H1 (cell line): ENCODE data around the gene FYTTD1. TPM values are rescaled to one million over a fixed set of nuclear protein-coding genes. Genes with fewer than 3 reads are reported as not detected.

Experiments
- CTCF ChIA-PET: fragments of 300-600 bp; sonication (Branson Sonifier 250); formaldehyde crosslinking; loops from one replicate; lab custom pipeline; 2021; ENCODE audit not compliant: partially characterized antibody; lab: Charles Lee
- POLR2A ChIA-PET: fragments of 300-600 bp; sonication (Branson Sonifier 250); formaldehyde crosslinking; loops from one replicate; lab custom pipeline; 2021; ENCODE audit warnings: inconsistent platforms; ENCODE audit not compliant: partially characterized antibody; lab: Charles Lee
- DNase-seq, 2 experiments: peaks; one replicate each; pipeline versions ENCODE4 v3.0.0 to v3.0.0-alpha.2; 2010 to 2022; ENCODE audit warnings: low spot score in 2 of 2, low read depth in 1 of 2, mixed read lengths in 1 of 2
- FAIRE-seq: peaks from 2 replicates; lab custom pipeline; 2011; peaks lifted over from hg19 to GRCh38; lab: Jason Lieb, UNC
- H2AFZ ChIP-seq: 2 replicates; pipeline ENCODE4 v1.8.1; 2012; ENCODE audit warnings: low read length, inconsistent platforms
- H2AK5ac ChIP-seq: 2 replicates; pipeline ENCODE4 v1.6.1; 2013; ENCODE audit warnings: low read depth, low read length
- H2BK120ac ChIP-seq: replicated peaks from 2 replicates; pipeline ENCODE3; 2013; ENCODE audit warnings: low read depth, low read length, inconsistent platforms
- H2BK12ac ChIP-seq: 2 replicates; pipeline ENCODE4 v1.6.1; 2013; ENCODE audit warnings: low read depth, low read length
- H2BK15ac ChIP-seq: 2 replicates; pipeline ENCODE4 v1.6.1; 2013; ENCODE audit warnings: low read length
- H2BK20ac ChIP-seq: 2 replicates; pipeline ENCODE4 v1.6.1; 2013; ENCODE audit warnings: low read length
- H2BK5ac ChIP-seq: 2 replicates; pipeline ENCODE4 v1.6.1; 2013; ENCODE audit warnings: low read depth, low read length
- H3K14ac ChIP-seq: 2 replicates; pipeline ENCODE4 v1.6.1; 2013; ENCODE audit warnings: inconsistent platforms; ENCODE audit not compliant: insufficient read length
- H3K18ac ChIP-seq: 2 replicates; pipeline ENCODE4 v1.6.1; 2013; ENCODE audit warnings: low read length; ENCODE audit errors: extremely low read depth
- H3K23ac ChIP-seq: 2 replicates; pipeline ENCODE4 v1.6.1; 2013; ENCODE audit warnings: inconsistent platforms; ENCODE audit not compliant: insufficient read length
- H3K23me2 ChIP-seq: 2 replicates; pipeline ENCODE4 v1.6.1; 2013; ENCODE audit warnings: low read depth, low read length
- H3K27ac ChIP-seq: 2 replicates; pipeline ENCODE4 v1.6.1; 2011; ENCODE audit warnings: low read depth, low read length, inconsistent platforms
- H3K27me3 ChIP-seq, 4 experiments: replicated peaks in 1 of 4; 1 replicate in 1 of 4; 2 replicates in 3 of 4; pipeline versions ENCODE4 v1.6.1 to v1.8.1; 2011 to 2013; ENCODE audit warnings: low read length in 3 of 4, mild to moderate bottlenecking in 3 of 4, inconsistent platforms in 2 of 4, mixed read lengths in 2 of 4, moderate library complexity in 1 of 4; ENCODE audit not compliant: control insufficient read depth in 3 of 4, insufficient read depth in 3 of 4; ENCODE audit errors: extremely low read depth in 1 of 4
- H3K36me3 ChIP-seq, 4 experiments: 2 replicates each; pipeline versions ENCODE4 v1.6.1 to v1.8.1; 2011 to 2013; ENCODE audit warnings: mild to moderate bottlenecking in 4 of 4, low read length in 3 of 4, moderate library complexity in 2 of 4, control low read depth in 1 of 4, inconsistent platforms in 1 of 4; ENCODE audit not compliant: insufficient read depth in 4 of 4, control insufficient read depth in 2 of 4
- H3K4ac ChIP-seq: replicated peaks from 2 replicates; pipeline ENCODE3; 2013; ENCODE audit warnings: low read length, low read depth, mixed read lengths, inconsistent platforms; ENCODE audit not compliant: insufficient read length
- H3K4me1 ChIP-seq, 4 experiments: replicated peaks in 1 of 4; 1 replicate in 1 of 4; 2 replicates in 3 of 4; pipeline versions ENCODE4 v1.6.1 to v1.8.1; 2011 to 2013; ENCODE audit warnings: low read length in 3 of 4, inconsistent platforms in 2 of 4, mixed read lengths in 1 of 4; ENCODE audit not compliant: insufficient read depth in 4 of 4, control insufficient read depth in 3 of 4
- H3K4me2 ChIP-seq, 2 experiments: 2 replicates each; pipeline versions ENCODE4 v1.6.1 to v1.8.1; 2011 to 2013; ENCODE audit warnings: low read depth in 2 of 2, low read length in 2 of 2, control low read depth in 1 of 2, inconsistent platforms in 1 of 2, mild to moderate bottlenecking in 1 of 2; ENCODE audit not compliant: insufficient read depth in 1 of 2
- H3K4me3 ChIP-seq, 4 experiments: fragments of 200-600, 300-600 bp in 1 of 4; sonication (generic), shearing (Covaris generic), sonication (Bioruptor Twin) in 1 of 4; 2 replicates each; pipeline versions ENCODE4 v1.5.1 to v1.8.1; 2011 to 2016; ENCODE audit warnings: low read length in 4 of 4, low read depth in 3 of 4, control low read depth in 2 of 4, inconsistent platforms in 2 of 4, mild to moderate bottlenecking in 2 of 4, mixed read lengths in 1 of 4, moderate library complexity in 1 of 4; ENCODE audit not compliant: insufficient read depth in 2 of 4; ENCODE audit errors: extremely low read depth in 1 of 4
- H3K56ac ChIP-seq: replicated peaks from 2 replicates; pipeline ENCODE3; 2013; ENCODE audit warnings: low read depth, mild to moderate bottlenecking, mixed read lengths, low read length, inconsistent platforms; ENCODE audit not compliant: insufficient read length
- H3K79me1 ChIP-seq: 2 replicates; pipeline ENCODE4 v1.6.1; 2013; ENCODE audit warnings: low read depth, low read length, control low read depth
- H3K79me2 ChIP-seq, 2 experiments: 2 replicates each; pipeline versions ENCODE4 v1.6.1 to v1.8.1; 2012 to 2013; ENCODE audit warnings: low read length in 2 of 2, mild to moderate bottlenecking in 2 of 2, inconsistent platforms in 1 of 2; ENCODE audit not compliant: insufficient read depth in 2 of 2, control insufficient read depth in 1 of 2
- H3K9ac ChIP-seq, 4 experiments: replicated peaks in 1 of 4; 1 replicate in 1 of 4; 2 replicates in 3 of 4; pipeline versions ENCODE4 v1.6.1 to v1.8.1; 2011 to 2013; ENCODE audit warnings: low read depth in 3 of 4, low read length in 3 of 4, control low read depth in 2 of 4, mild to moderate bottlenecking in 2 of 4, moderate library complexity in 2 of 4, inconsistent platforms in 1 of 4; ENCODE audit errors: extremely low read depth in 1 of 4
- H3K9me3 ChIP-seq, 2 experiments: 2 replicates each; pipeline versions ENCODE4 v1.6.1 to v1.8.1; 2012 to 2013; ENCODE audit warnings: mild to moderate bottlenecking in 2 of 2, moderate library complexity in 2 of 2, control low read depth in 1 of 2, inconsistent platforms in 1 of 2, low read depth in 1 of 2, low read length in 1 of 2, mixed read lengths in 1 of 2; ENCODE audit not compliant: insufficient read depth in 2 of 2
- H4K20me1 ChIP-seq, 2 experiments: replicated peaks in 1 of 2; 2 replicates each; pipeline versions ENCODE3 to v1.8.1; 2011 to 2013; ENCODE audit warnings: inconsistent platforms in 2 of 2, low read length in 2 of 2, mild to moderate bottlenecking in 1 of 2; ENCODE audit not compliant: insufficient read depth in 2 of 2, control insufficient read depth in 1 of 2
- H4K5ac ChIP-seq: 2 replicates; pipeline ENCODE4 v1.6.1; 2013; ENCODE audit warnings: low read length, low read depth, mixed read lengths, inconsistent platforms; ENCODE audit not compliant: insufficient read length
- H4K8ac ChIP-seq: 2 replicates; pipeline ENCODE4 v1.8.0; 2013; ENCODE audit warnings: mild to moderate bottlenecking, moderate library complexity, low read length, inconsistent platforms; ENCODE audit not compliant: insufficient read depth; ENCODE audit errors: extremely low read depth
- H4K91ac ChIP-seq: replicated peaks from 2 replicates; pipeline ENCODE3; 2013; ENCODE audit warnings: low read length, mixed read lengths, inconsistent platforms; ENCODE audit not compliant: insufficient read length
- BACH1 ChIP-seq: IDR thresholded peaks from 2 replicates; pipeline ENCODE4 v1.6.1; 2012; ENCODE audit warnings: low read length, improper control_type of control experiment
- WGBS, 2 experiments: shearing (Covaris generic) in 1 of 2; methylation state at CpG; one replicate each; pipeline versions ENCODE4 v1.1.6 to v1.1.7; 2013 to 2015; ENCODE audit warnings: low lambda C conversion rate in 2 of 2, mixed read lengths in 2 of 2, inconsistent platforms in 1 of 2, low coverage in 1 of 2, missing lambda C conversion rate in 1 of 2; ENCODE audit not compliant: insufficient replicate concordance in 2 of 2, insufficient coverage in 1 of 2, insufficient read length in 1 of 2; ENCODE audit errors: extremely low coverage in 1 of 2, missing lambda C conversion rate in 1 of 2; 5-methylcytosine and 5-hydroxymethylcytosine counted together
- polyA plus RNA-seq, 7 experiments: library from polyadenylated mRNA; depleted of rRNA in 3 of 7; stranded (reverse) in 5 of 7; unstranded in 2 of 7; fragments of >200 nt in 5 of 7; fragments of 200-250 nt in 2 of 7; gene quantifications; 1 replicate in 5 of 7; 2 replicates in 1 of 7; 4 replicates in 1 of 7; pipeline versions ENCODE4 v1.2.1 to v1.2.3, GENCODE V29; 2011 to 2013; ENCODE audit warnings: missing spikeins in 2 of 7, mixed read lengths in 2 of 7
- total RNA-seq: library from RNA; stranded (reverse); fragmentation: NEBNext Ultra II Directional; extraction: Animal tissue kit (Norgen Biotek cat#: 25700); gene quantifications from 2 replicates; pipeline ENCODE4 v1.2.1, GENCODE V29; 2021

The FYTTD1 gene
- total and polyA plus RNA-seq, 2 of the 8 experiments (the other 6 are each of a cell fraction or from before 2014, with no cell fraction given) = 3.1 to 24.4 TPM

DNA sequence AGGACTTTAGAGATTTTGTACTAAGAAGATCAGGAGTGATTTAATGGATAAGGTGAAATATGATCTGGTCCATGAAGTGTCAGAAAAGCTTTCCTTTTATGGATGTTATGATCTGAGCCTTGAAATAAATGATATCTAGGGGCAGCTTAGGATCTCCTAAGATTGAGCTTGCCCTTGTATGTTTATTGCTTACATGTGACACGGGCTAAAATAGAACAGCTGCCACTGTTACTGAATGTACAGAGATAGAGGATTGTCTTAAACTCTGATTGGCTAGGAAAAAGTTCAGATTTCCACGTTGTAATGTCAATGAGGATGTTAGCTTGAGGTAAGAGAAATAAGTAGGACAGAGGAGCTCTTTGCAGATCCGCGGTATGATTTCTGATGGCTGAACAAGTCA lies 8.8 kb downstream of the FYTTD1 start:
- no peaks in the 10 kb centered on the region for H3K79me2 ChIP-seq
- no peaks in the 10 kb centered on the region for H4K20me1 ChIP-seq
- H3K27me3 ChIP-seq = no peaks in the 10 kb centered on the region

More for the DNA sequence above, 8.8 kb downstream of the FYTTD1 start:
- Histone ChIP-seq H2AK5ac (no peak overlapping the region), H4K91ac (no peak overlapping the region), H2BK5ac (no peak overlapping the region), H3K14ac (no peak overlapping the region), H3K4ac (no peak overlapping the region), H3K36me3 (no peaks in the 10 kb centered on the region), H2BK20ac (no peak overlapping the region), H2BK15ac (no peak overlapping the region), H3K27ac (no peak overlapping the region), H3K56ac (no peak overlapping the region), H4K8ac (no peak overlapping the region), H3K4me1 (no peaks in the 10 kb centered on the region), H2BK120ac (no peak overlapping the region), H3K4me2 (no peak overlapping the region), H3K9ac (no peak overlapping the region), H3K79me1 (no peaks in the 10 kb centered on the region; the same call in 1 of the 2 replicates), H3K18ac (no peak overlapping the region), H2AFZ (no peak overlapping the region), H2BK12ac (no peak overlapping the region), H3K23ac (no peak overlapping the region), H3K4me3 (no peak overlapping the region), H3K23me2 (peaks cover 3% of the 10 kb centered on the region; the same call in 1 of the 2 replicates), H3K9me3 (0 out of 4 replicates have a peak, but pooled peaks cover 3 to 5% of the 10 kb centered on the region in 2 experiments), H4K5ac (no peak overlapping the region)
- ChIA-PET CTCF (interaction anchor here (0.7 to 1.0 kb wide), 2 partner anchors 18 to 43 kb away, joined by 3 read pairs; no protein-coding TSS in a partner anchor), POLR2A (no interaction called here)
- no peak for DNase-seq
- FAIRE-seq = no peak
- 97% methylated on average over 4 of the region's 4 CpGs; no CpG with 5 or more reads in 1 of the 2 experiments for WGBS, 2 experiments
- no peak for TF ChIP-seq BACH1
- TF ChIP-seq, all 59 proteins: peak for 0
